ENCODE data around the gene C19orf53. TPM values are rescaled to one million over a fixed set of nuclear protein-coding genes. Genes with fewer than 3 reads are reported as not detected.

C19orf53 gene
- total and polyA plus RNA-seq, 9 of the 15 experiments (the other 6 are each of a cell fraction or from before 2014, with no cell fraction given) = 98.5 to 441 (median 164) TPM

DNA sequence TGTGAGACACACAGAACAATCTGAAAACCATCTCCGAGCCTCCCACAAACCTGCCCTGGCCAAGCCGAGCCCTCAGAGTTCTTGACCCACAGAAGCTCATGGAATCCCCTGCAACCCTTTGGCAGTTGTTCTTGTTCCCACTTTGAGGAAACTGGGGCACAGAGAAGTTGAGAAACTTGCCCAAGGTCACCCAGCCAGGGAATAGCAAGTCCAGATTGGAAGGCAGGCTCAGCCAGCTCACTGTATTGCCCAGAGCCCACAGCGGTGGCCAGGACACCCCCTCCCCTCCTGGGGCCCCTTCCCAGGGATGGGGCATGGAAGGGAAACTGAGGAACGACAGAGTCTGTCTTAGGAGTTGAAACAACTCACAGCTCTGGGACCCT, 22.8 kb downstream of the C19orf53 start:
- no peak overlapping the region for H3K4me3 ChIP-seq
- ChIA-PET POLR2A (interaction anchor here (0.6 to 2.2 kb wide), 2 partner anchors 20 to 44 kb away, joined by 3 to 6 read pairs; no protein-coding TSS in a partner anchor), CTCF (ENCODE audit: low intra/inter-chr PET ratio) (interaction anchor here (1.0 kb wide), 1 partner anchor 41 kb away, joined by 3 read pairs; no protein-coding TSS in a partner anchor)

GRCh38 chr19:13797870-13798269, 23.6 kb downstream of the C19orf53 start:
- Histone ChIP-seq H3K4me1 (replicated peaks in 1 of 2; ENCODE audit: control insufficient read depth in 2 of 2, insufficient read depth in 2 of 2, low read length in 2 of 2) (peaks cover 11 to 37% of the 10 kb centered on the region in 2 experiments; a peak in 4 of 5 replicates), H4K20me1 (replicated peaks; ENCODE audit: control insufficient read depth, insufficient read depth, low read length) (no peaks in the 10 kb centered on the region), H3K9me3 (replicated peaks; ENCODE audit: control insufficient read depth, insufficient read depth, low read depth, low read length) (no peaks in the 10 kb centered on the region), H3K4me2 (ENCODE audit: insufficient read depth, low read length) (no peak overlapping the region), H3K27ac (ENCODE audit: extremely low read depth, low read depth, low read length) (0 out of 3 replicates have a peak overlapping the region, but pooled peaks have one; percentile 23), H3K9ac (ENCODE audit: insufficient read depth in 1 of 2, low read depth in 2 of 2, low read length in 2 of 2) (no peak overlapping the region), H3K27me3 (ENCODE audit: control insufficient read depth in 2 of 2, insufficient read depth in 2 of 2, low read length in 2 of 2) (no peaks in the 10 kb centered on the region), H3K79me2 (ENCODE audit: control insufficient read depth, insufficient read depth, low read length) (no peaks in the 10 kb centered on the region), H3K36me3 (ENCODE audit: control insufficient read depth, insufficient read depth, low read length) (no peaks in the 10 kb centered on the region), H3K4me3 (no peak overlapping the region), H3K9me1 (ENCODE audit: control insufficient read depth, insufficient read depth, low read length) (no peaks in the 10 kb centered on the region), H2AFZ (ENCODE audit: low read depth, low read length) (0 out of 2 replicates have a peak overlapping the region, but pooled peaks have one; percentile 25)
- in situ Hi-C loops (cut with MboI) = no loop called here
- WGBS (ENCODE audit: insufficient coverage, low coverage, missing lambda C conversion rate) = 55% methylated on average over 7 of the region's 7 CpGs
- CTCF ChIA-PET (ENCODE audit: low intra/inter-chr PET ratio) = no interaction called here
- DNase-seq (ENCODE audit: extremely low read depth in 1 of 4, low spot score in 3 of 4) (no peak), FAIRE-seq (peak; percentile 55), ATAC-seq (no peak)
- no TSS peak for BruUV-seq (replicated peaks)
- intact Hi-C loops (cut with micrococcal nuclease) = no loop called here
- POLR2A ChIA-PET = interaction anchor here (0.6 to 2.7 kb wide), 6 partner anchors 9 to 286 kb away, joined by 3 to 11 read pairs (median 4); no protein-coding TSS in a partner anchor
- peak; percentile 100 for TF ChIP-seq CEBPB (tag; IDR thresholded peaks at IDR 0.05)
- TF ChIP-seq NR4A1 (CRISPR knock-in tag; IDR thresholded peaks at IDR 0.05) = no peak
- TF ChIP-seq NR4A1 (tag; IDR thresholded peaks at IDR 0.05) = no peak
- TF ChIP-seq ATF3 (IDR thresholded peaks at IDR 0.05) = peak; percentile 75
- TF ChIP-seq ATF3 (CRISPR knock-in tag; conservative IDR thresholded peaks at IDR 0.05) = no peak
- TF ChIP-seq TRIM24 (IDR thresholded peaks at IDR 0.05) = 0 out of 4 replicates have a peak, but pooled peaks have one; percentile 13 to 32
- TF ChIP-seq CXXC5 (CRISPR knock-in tag; IDR thresholded peaks at IDR 0.05) = no peak
- peak; percentile 38 for TF ChIP-seq DACH1 (IDR thresholded peaks at IDR 0.05; ENCODE audit: partially characterized antibody)
- TF ChIP-seq, protein P1, sequence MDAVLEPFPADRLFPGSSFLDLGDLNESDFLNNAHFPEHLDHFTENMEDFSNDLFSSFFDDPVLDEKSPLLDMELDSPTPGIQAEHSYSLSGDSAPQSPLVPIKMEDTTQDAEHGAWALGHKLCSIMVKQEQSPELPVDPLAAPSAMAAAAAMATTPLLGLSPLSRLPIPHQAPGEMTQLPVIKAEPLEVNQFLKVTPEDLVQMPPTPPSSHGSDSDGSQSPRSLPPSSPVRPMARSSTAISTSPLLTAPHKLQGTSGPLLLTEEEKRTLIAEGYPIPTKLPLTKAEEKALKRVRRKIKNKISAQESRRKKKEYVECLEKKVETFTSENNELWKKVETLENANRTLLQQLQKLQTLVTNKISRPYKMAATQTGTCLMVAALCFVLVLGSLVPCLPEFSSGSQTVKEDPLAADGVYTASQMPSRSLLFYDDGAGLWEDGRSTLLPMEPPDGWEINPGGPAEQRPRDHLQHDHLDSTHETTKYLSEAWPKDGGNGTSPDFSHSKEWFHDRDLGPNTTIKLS (IDR thresholded peaks at IDR 0.05; ENCODE audit: borderline replicate concordance, low read depth) = no peak
- peak; percentile 51; the same call in 1 of the 2 replicates for TF ChIP-seq EHMT2 (IDR thresholded peaks at IDR 0.05)

More for the DNA sequence above, 22.8 kb downstream of the C19orf53 start:
- no peak for FAIRE-seq
- no peaks in the 10 kb centered on the region for H3K9me3 ChIP-seq (replicated peaks; ENCODE audit: control insufficient read depth, insufficient read depth, low read depth, low read length)
- no peaks in the 10 kb centered on the region for H3K27me3 ChIP-seq (ENCODE audit: control insufficient read depth in 2 of 2, insufficient read depth in 2 of 2, low read length in 2 of 2)
- H3K79me2 ChIP-seq (ENCODE audit: control insufficient read depth, insufficient read depth, low read length) = no peaks in the 10 kb centered on the region
- no peaks in the 10 kb centered on the region for H4K20me1 ChIP-seq (replicated peaks; ENCODE audit: control insufficient read depth, insufficient read depth, low read length)
- H3K27ac ChIP-seq (ENCODE audit: extremely low read depth, low read depth, low read length) = no peak overlapping the region
- DNase-seq (ENCODE audit: extremely low read depth in 1 of 4, low spot score in 3 of 4) = no peak
- WGBS (ENCODE audit: insufficient coverage, low coverage, missing lambda C conversion rate) = 54% methylated on average over 4 of the region's 4 CpGs
- TF ChIP-seq RBM25 (IDR thresholded peaks at IDR 0.05; ENCODE audit: low read depth, low read length, severe bottlenecking) = peak; percentile 46
- TF ChIP-seq BCOR (IDR thresholded peaks at IDR 0.05) = peak; percentile 87
- no peak for TF ChIP-seq EP300 (IDR thresholded peaks at IDR 0.05; ENCODE audit: low read length)
- peak; percentile 78 for TF ChIP-seq ZFP36 (IDR thresholded peaks at IDR 0.05; ENCODE audit: low read depth, low read length, partially characterized antibody)
- peak; percentile 64; the same call in 1 of the 2 replicates for TF ChIP-seq ADNP (tag; IDR thresholded peaks at IDR 0.05)
- peak overlapping the region in 1 of 2 experiments; percentile 58; a peak in 1 of 4 replicates for H3K9ac ChIP-seq (ENCODE audit: insufficient read depth in 1 of 2, low read depth in 2 of 2, low read length in 2 of 2)
- H3K4me2 ChIP-seq (ENCODE audit: insufficient read depth, low read length) = no peak overlapping the region
- no peak for ATAC-seq
- intact Hi-C loops (cut with micrococcal nuclease) (no loop called here), in situ Hi-C loops (cut with MboI) (no loop called here)
- no peaks in the 10 kb centered on the region for H3K36me3 ChIP-seq (ENCODE audit: control insufficient read depth, insufficient read depth, low read length)
- BruUV-seq (replicated peaks) = no TSS peak
- H2AFZ ChIP-seq (ENCODE audit: low read depth, low read length) = no peak overlapping the region
- no peaks in the 10 kb centered on the region for H3K9me1 ChIP-seq (ENCODE audit: control insufficient read depth, insufficient read depth, low read length)
- H3K4me1 ChIP-seq (replicated peaks in 1 of 2; ENCODE audit: control insufficient read depth in 2 of 2, insufficient read depth in 2 of 2, low read length in 2 of 2) = peaks cover 9 to 37% of the 10 kb centered on the region in 2 experiments; a peak in 4 of 5 replicates

Data from K562 (cell line).